HG02759 (cell line): ENCODE results near the gene C1orf53.
"Not testable (repeated sequence)": the region's sequence is repeated elsewhere in the genome, so short reads cannot be mapped to it uniquely, and the experiment has no call there.

ENCODE experiments used
- ATAC-seq: cut with Tn5 transposase; IDR thresholded peaks from one replicate; pipeline ENCODE4 v1.9.1; 2021; ENCODE audit warnings: mild to moderate bottlenecking, moderate library complexity; ENCODE audit not compliant: unreplicated experiment

The C1orf53 gene

GRCh38 chr1:197920414-197921117 is 18.1 kb downstream of the C1orf53 start:
- ATAC-seq = no peak

DNA sequence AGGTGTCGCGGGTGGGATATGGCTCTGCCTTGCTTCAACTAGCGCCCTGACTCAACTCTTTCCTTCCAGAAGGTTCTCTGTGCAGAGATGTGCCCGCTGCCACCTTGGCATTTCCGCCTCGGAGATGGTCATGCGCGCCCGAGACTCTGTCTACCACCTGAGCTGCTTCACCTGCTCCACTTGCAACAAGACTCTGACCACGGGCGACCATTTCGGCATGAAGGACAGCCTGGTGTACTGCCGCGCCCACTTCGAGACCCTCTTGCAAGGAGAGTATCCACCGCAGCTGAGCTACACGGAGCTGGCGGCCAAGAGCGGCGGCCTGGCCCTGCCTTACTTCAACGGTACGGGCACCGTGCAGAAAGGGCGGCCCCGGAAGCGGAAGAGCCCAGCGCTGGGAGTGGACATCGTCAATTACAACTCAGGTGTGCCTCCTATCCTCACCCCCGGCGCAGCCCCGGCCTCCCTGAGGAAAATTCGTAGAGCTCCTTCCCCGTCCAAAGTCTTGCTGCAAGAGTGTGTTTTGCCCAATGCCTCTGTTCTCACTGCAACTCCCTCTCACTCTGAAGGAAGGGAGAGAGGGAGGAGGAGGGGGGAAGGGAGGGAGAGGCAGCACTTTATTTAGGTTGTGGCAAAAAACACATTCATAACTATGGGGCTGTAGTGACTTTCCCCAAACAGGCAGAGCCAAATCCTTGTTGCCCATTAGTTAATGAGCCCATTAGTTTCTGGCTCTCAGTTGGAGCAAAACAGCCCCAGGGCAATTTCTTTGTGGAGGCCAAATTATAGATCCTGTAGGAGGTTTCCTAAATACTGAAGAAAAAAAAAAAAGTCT is 19.0 kb downstream of the C1orf53 start:
- ATAC-seq = no peak

DNA sequence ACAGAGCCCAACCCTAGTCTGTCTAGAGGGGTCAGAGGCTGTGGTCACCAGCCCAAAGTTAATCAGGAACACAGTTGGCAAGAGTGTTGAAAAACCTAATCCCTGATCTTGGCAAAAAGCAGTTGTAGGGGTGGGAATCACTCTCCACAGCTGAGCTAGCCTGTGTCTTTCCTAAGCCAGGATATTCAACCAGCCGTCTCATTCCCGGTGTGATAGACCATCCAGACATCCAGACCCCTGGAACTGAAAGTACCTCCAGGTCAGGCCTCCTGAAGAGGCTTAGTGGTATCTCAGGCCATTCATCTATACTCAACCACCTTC is 19.6 kb downstream of the C1orf53 start:
- ATAC-seq = no peak

DNA sequence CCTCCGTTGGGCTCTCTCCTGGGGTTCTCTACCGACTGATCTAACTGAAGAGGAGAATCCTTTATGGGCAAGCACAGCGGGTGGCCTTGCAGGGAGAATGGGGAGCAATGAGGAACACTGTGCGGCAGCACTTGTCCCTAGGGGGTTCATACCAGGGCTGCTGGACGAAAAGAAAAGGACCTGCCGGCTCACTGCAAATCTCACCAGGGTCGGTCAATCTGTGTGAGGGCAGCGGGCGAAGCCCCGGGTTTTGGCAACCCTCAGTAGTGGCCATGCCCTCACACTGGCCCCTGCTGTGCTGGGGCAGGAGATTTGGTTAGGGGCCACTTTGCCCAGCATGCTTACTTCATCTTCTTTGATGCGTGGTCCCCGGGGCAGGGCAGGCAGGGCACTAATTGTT is 20.6 kb downstream of the C1orf53 start:
- no peak for ATAC-seq

GRCh38 chr1:197924516-197925123 is 22.2 kb downstream of the C1orf53 start:
- peak; percentile 72 for ATAC-seq

GRCh38 chr1:197927908-197928665 is 25.7 kb downstream of the C1orf53 start:
- no peak for ATAC-seq

DNA sequence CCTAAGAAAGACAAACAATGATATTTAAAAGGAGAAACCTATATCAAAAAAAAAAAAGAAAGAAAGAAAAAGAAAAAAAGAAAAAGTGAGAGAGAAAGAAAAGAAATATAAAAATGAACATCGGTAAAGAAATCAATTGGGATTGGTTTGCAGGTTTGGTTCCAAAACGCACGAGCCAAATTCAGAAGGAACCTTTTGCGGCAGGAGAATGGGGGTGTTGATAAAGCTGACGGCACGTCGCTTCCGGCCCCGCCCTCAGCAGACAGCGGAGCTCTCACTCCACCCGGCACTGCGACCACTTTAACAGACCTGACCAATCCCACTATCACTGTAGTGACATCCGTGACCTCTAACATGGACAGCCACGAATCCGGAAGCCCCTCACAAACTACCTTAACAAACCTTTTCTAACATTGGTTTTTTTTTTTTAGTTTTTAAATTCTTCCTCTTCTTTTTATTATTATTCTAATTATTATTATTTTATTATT is 26.5 kb downstream of the C1orf53 start:
- ATAC-seq = no peak

- ATAC-seq = no peak
Measured at GRCh38 chr1:197933016-197933415, 30.6 kb downstream of the C1orf53 start.

- ATAC-seq = no peak
Measured at GRCh38 chr1:197933647-197934046, 31.2 kb downstream of the C1orf53 start.

GRCh38 chr1:197937381-197937780 is 35.0 kb downstream of the C1orf53 start:
- ATAC-seq = no peak

DNA sequence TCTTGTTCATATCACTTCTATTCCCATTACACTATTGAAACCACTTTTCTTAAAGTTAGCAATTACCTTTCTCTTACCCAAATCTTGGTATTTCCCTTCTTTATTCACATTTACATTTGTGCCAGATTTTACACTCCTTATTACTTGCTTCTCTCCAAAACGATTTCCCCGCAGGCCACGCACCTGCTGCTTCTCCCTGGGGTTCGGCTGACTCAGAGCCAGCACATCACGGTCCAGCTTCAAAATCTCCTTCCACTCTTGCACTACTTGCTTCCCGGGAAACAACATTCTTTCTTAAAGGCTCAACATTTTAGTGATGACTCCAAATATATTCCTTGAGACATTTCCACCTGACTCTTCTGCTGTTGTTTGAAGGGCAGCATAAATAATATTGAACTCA is 35.5 kb downstream of the C1orf53 start:
- ATAC-seq = no peak

DNA sequence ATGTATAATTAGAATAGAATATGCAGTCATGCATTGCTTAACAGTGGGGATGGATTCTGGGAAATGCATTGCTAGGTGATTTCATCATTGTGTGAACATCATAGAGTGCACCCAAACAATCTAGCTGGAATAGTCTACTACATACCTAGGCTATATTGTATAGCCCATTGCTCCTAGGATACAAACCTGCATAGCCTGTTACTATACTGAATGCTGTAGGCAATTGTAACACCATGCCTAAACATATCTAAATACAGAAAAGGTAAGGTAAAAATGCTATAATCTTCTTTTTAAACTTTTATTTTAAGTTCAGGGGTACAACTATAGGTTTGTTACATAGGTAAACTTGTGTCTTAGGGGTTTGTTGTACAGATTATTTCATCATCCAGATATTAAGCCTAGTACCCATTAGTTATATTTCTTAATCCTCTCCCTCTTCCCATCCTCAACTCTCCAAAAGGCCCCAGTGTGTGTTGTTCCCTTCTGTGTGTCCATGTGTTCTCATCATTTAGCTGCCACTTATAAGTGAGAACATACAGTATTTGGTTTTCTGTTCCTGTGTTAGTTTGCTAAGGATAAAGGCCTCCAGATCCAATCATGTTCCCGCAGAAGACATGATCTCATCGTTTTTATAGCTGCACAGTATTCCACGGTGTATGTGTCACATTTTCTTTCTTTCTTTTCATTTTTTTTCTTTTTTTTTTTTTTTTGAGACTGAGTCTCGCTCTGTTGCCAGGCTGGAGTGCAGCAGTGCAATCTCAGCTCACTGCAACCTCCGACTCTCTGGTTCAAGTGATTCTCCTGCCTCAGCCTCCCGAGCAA is 36.9 kb downstream of the C1orf53 start:
- ATAC-seq = not testable (repeated sequence)

DNA sequence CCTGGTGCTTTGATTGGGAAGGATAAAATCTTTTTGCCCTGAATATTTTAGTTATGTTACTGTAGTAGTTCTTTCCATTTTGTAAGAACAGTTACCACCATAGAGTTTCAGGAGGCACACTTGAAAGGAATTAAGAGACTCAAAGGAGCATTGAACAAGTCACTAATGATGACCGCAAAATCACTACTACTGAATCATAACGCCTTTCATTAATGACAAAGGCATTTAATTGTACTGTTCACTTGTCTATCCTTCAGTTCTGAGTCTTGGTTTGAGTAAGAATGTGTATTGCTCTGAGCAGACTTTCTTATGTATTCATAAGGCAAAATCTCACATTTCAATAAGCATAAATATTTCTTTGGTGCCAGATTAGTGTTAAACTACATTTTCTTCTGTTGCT is 39.6 kb downstream of the C1orf53 start:
- ATAC-seq = no peak

DNA sequence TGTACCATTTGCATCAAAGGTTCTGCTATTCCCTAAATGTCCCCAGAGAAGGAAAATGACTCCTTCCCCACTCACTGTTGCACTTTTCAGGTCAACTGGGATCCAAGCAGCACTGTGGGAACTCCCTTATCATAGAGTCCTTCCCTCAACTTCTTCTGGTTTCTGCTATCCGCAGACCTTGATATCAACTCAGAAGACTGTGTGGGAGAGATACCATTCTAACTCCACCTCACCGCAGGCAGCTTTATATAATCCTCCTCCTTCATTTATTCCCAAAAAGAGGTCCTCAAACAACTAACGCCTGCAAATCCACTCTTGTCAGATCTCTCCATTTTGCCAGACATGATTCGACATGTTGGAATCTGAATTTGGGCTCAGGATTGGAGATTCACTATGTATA is 42.1 kb downstream of the C1orf53 start:
- no peak for ATAC-seq

- ATAC-seq = no peak
Measured at GRCh38 chr1:197948926-197949899, 46.8 kb downstream of the C1orf53 start.

- ATAC-seq = no peak
Measured at GRCh38 chr1:197951089-197951488, 48.7 kb downstream of the C1orf53 start.

GRCh38 chr1:197951617-197952175 is 49.3 kb downstream of the C1orf53 start:
- ATAC-seq = no peak

GRCh38 chr1:197953472-197953871 is 51.0 kb downstream of the C1orf53 start:
- ATAC-seq = not testable (repeated sequence)
